T-cell (primary cell): ENCODE data around the gene VPS13A. TPM values are rescaled to one million over a fixed set of nuclear protein-coding genes. Genes with fewer than 3 reads are reported as not detected.
A peak's percentile ranks its signal among the peaks of the same experiment; 100 is the strongest.

ENCODE experiments used
- ATAC-seq, 4 experiments: fragments of 200-7000 bp in 3 of 4; fragments of 150-1000 bp in 1 of 4; cut with Tn5 transposase; replicated peaks in 1 of 4; 1 replicate in 3 of 4; 2 replicates in 1 of 4; pipeline ENCODE4 v1.10.0; 2021; ENCODE audit warnings: moderate library complexity in 3 of 4, mild to moderate bottlenecking in 2 of 4, moderate number of reproducible peaks in 1 of 4
- CTCF ChIA-PET, 2 donors: fragments of 300-600 bp; sonication (Branson Sonifier 250); formaldehyde crosslinking; loops; one replicate each; lab custom pipeline; 2022; ENCODE audit warnings: antibody characterized with exemption in 2 of 2; lab: Charles Lee
- POLR2A ChIA-PET, 2 donors: fragments of 300-600 bp; sonication (Branson Sonifier 250); formaldehyde crosslinking; loops; one replicate each; lab custom pipeline; 2022; ENCODE audit warnings: antibody characterized with exemption in 2 of 2; lab: Charles Lee
- DNase-seq, 35 experiments: peaks; one replicate each; pipeline versions ENCODE4 v3.0.0 to v3.0.0-alpha.2; 2013 to 2023
- H3K27ac ChIP-seq: one replicate; pipeline ENCODE4 v1.5.1; 2013; ENCODE audit warnings: low read length
- H3K27me3 ChIP-seq, 2 experiments: replicated peaks in 1 of 2; 1 replicate in 1 of 2; 2 replicates in 1 of 2; pipeline versions ENCODE4 v1.6.1 to v1.7.0; 2013; ENCODE audit warnings: low read length in 1 of 2, mixed read lengths in 1 of 2; ENCODE audit not compliant: control insufficient read depth in 2 of 2, insufficient read depth in 2 of 2; ENCODE audit errors: extremely low read depth in 1 of 2
- H3K36me3 ChIP-seq, 2 donors: 1 replicate in 1 of 2; 2 replicates in 1 of 2; pipeline versions ENCODE4 v1.6.1 to v1.7.0; 2013; ENCODE audit warnings: low read length in 1 of 2; ENCODE audit not compliant: control insufficient read depth in 2 of 2, insufficient read depth in 1 of 2; ENCODE audit errors: extremely low read depth in 1 of 2
- H3K4me1 ChIP-seq, 2 experiments: 1 replicate in 1 of 2; 2 replicates in 1 of 2; pipeline versions ENCODE4 v1.6.1 to v1.7.0; 2013; ENCODE audit warnings: low read length in 2 of 2, mixed read lengths in 1 of 2; ENCODE audit not compliant: insufficient read depth in 2 of 2, control insufficient read depth in 1 of 2; ENCODE audit errors: extremely low read depth in 1 of 2
- H3K4me3 ChIP-seq, 2 donors: 1 replicate in 1 of 2; 2 replicates in 1 of 2; pipeline versions ENCODE4 v1.5.1 to v1.7.0; 2013; ENCODE audit warnings: mild to moderate bottlenecking in 2 of 2, low read length in 1 of 2, moderate library complexity in 1 of 2; ENCODE audit not compliant: control insufficient read depth in 1 of 2; ENCODE audit errors: extremely low read depth in 1 of 2
- H3K9me3 ChIP-seq: 2 replicates; pipeline ENCODE4 v1.7.0; 2013
- H3K27ac Mint-ChIP-seq, 2 donors: one replicate each; pipeline ENCODE4 v1.8.0; 2020 to 2021; ENCODE audit warnings: mild to moderate bottlenecking in 2 of 2, mixed read lengths in 2 of 2
- H3K27me3 Mint-ChIP-seq, 2 donors: one replicate each; pipeline ENCODE4 v1.8.0; 2021 to 2022; ENCODE audit warnings: mixed read lengths in 2 of 2
- H3K36me3 Mint-ChIP-seq: one replicate; pipeline ENCODE4 v1.8.0; 2021; ENCODE audit warnings: mixed read lengths
- H3K4me1 Mint-ChIP-seq, 3 donors: one replicate each; pipeline ENCODE4 v1.8.0; 2020 to 2022; ENCODE audit warnings: mixed read lengths in 3 of 3, mild to moderate bottlenecking in 1 of 3
- H3K4me3 Mint-ChIP-seq, 3 donors: one replicate each; pipeline ENCODE4 v1.8.0; 2020 to 2022; ENCODE audit warnings: mild to moderate bottlenecking in 3 of 3, mixed read lengths in 3 of 3, moderate library complexity in 3 of 3
- H3K9me3 Mint-ChIP-seq, 3 donors: one replicate each; pipeline ENCODE4 v1.8.0; 2020 to 2022; ENCODE audit warnings: mixed read lengths in 3 of 3
- WGBS: methylation state at CpG from one replicate; pipeline ENCODE4 v1.1.5; 2013; ENCODE audit warnings: missing lambda C conversion rate; ENCODE audit not compliant: insufficient coverage; 5-methylcytosine and 5-hydroxymethylcytosine counted together
- total RNA-seq, 35 experiments: library from RNA in 6 of 35; stranded (reverse) in 6 of 35; fragments of 120-200 nt in 1 of 35; gene quantifications; one replicate each; pipeline versions ENCODE4 v1.2.1 to v1.2.4 and lab custom pipeline; 2013 to 2026

Gene VPS13A
- 10 to 100 TPM; 32.1 to 49.3 (median 36.5) TPM for total RNA-seq
- total RNA-seq (2013), result 55.9 TPM
- total RNA-seq (lab: John Stamatoyannopoulos, UW), result 96.1 to 184 (median 140) reads per million in 29 experiments

GRCh38 chr9:77177143-77177893 lies at the start of gene VPS13A:
TSS of gene VPS13A (plus strand) at chr9:77177534. CDS start at chr9:77177705, 171 bp downstream.
- peak within 1 kb of the TSS; percentile 93 to 94 for H3K27ac Mint-ChIP-seq
- no peaks in the 10 kb centered on the region for H3K27me3 ChIP-seq
- ChIA-PET CTCF (interaction anchor here (0.5 to 3.3 kb wide), 7 partner anchors 10 to 1176 kb away, joined by 3 to 21 read pairs (median 4); partner anchors contain the start of gene RFK (in 1 of the 2)), POLR2A (interaction anchor here in 1 of 2 donors (0.5 kb wide), 1 partner anchor 783 kb away, joined by 3 read pairs; the partner anchor contains the start of gene RFK)
- H3K9me3 Mint-ChIP-seq, result no peaks in the 10 kb centered on the region
- DNase-seq (peak; percentile 76 to 95 (median 84)), ATAC-seq (peak; percentile 87 to 92 (median 91))
- H3K9me3 ChIP-seq, result no peaks in the 10 kb centered on the region
- H3K36me3 Mint-ChIP-seq, result no peaks in the 10 kb centered on the region
- H3K4me3 Mint-ChIP-seq, result peak within 1 kb of the TSS; percentile 95 to 97 (median 97)
- H3K4me1 Mint-ChIP-seq, result peaks cover 35 to 38% (median 36%) of the 10 kb centered on the region in 3 donors
- H3K27ac ChIP-seq, result peak within 1 kb of the TSS; percentile 86
- no peaks in the 10 kb centered on the region for H3K36me3 ChIP-seq
- H3K27me3 Mint-ChIP-seq, result no peaks in the 10 kb centered on the region
- peak within 1 kb of the TSS; percentile 80 to 96 for H3K4me3 ChIP-seq
- H3K4me1 ChIP-seq, result peaks cover 3 to 16% of the 10 kb centered on the region in 2 experiments
- under 1% methylated on average over 63 of the region's 89 CpGs for WGBS

GRCh38 chr9:77128125-77128789 lies 49.1 kb upstream of the VPS13A start:
- CTCF ChIA-PET, result interaction anchor here in 1 of 2 donors (1.8 kb wide), 1 partner anchor 11 kb away, joined by 5 read pairs; no protein-coding TSS in a partner anchor
- Mint-ChIP-seq H3K27me3 (peaks cover 13 to 34% of the 10 kb centered on the region in 2 donors), H3K9me3 (peaks cover 0 to 7% (median 2%) of the 10 kb centered on the region in 3 donors), H3K36me3 (no peaks in the 10 kb centered on the region), H3K27ac (no peak overlapping the region), H3K4me3 (no peak overlapping the region), H3K4me1 (no peaks in the 10 kb centered on the region)
- POLR2A ChIA-PET, result interaction anchor here in 1 of 2 donors (0.5 kb wide), 1 partner anchor 56 kb away, joined by 3 read pairs; no protein-coding TSS in a partner anchor
- no peak for ATAC-seq
- H3K4me1 ChIP-seq, result no peaks in the 10 kb centered on the region
- no peak overlapping the region for H3K4me3 ChIP-seq
- H3K27ac ChIP-seq, result no peak overlapping the region
- DNase-seq, result no peak
- WGBS, result 33% methylated on average over 1 of the region's 1 CpG
- H3K36me3 ChIP-seq, result no peaks in the 10 kb centered on the region
- H3K27me3 ChIP-seq, result peaks cover 0 to 5% of the 10 kb centered on the region in 2 experiments
- no peaks in the 10 kb centered on the region for H3K9me3 ChIP-seq

- 56% methylated on average over 2 of the region's 5 CpGs for WGBS
- Mint-ChIP-seq H3K4me1 (no peaks in the 10 kb centered on the region), H3K27me3 (peaks cover 23 to 34% of the 10 kb centered on the region in 2 donors), H3K9me3 (peaks cover 0 to 7% (median 0%) of the 10 kb centered on the region in 3 donors), H3K27ac (no peak overlapping the region), H3K36me3 (no peaks in the 10 kb centered on the region), H3K4me3 (no peak overlapping the region)
- Histone ChIP-seq H3K27ac (no peak overlapping the region), H3K4me3 (no peak overlapping the region), H3K36me3 (no peaks in the 10 kb centered on the region), H3K27me3 (peaks cover 0 to 14% of the 10 kb centered on the region in 2 experiments), H3K9me3 (no peaks in the 10 kb centered on the region), H3K4me1 (no peaks in the 10 kb centered on the region)
- CTCF ChIA-PET, result no interaction called here
- ATAC-seq (no peak), DNase-seq (no peak)
- POLR2A ChIA-PET, result no interaction called here
Observed at GRCh38 chr9:77131399-77131798, 45.9 kb upstream of the VPS13A start.

GRCh38 chr9:77133011-77133410 lies 44.3 kb upstream of the VPS13A start:
- CTCF ChIA-PET, result no interaction called here
- no peaks in the 10 kb centered on the region for H3K9me3 ChIP-seq
- Mint-ChIP-seq H3K4me3 (no peak overlapping the region), H3K9me3 (peaks cover 0 to 7% (median 0%) of the 10 kb centered on the region in 3 donors), H3K36me3 (no peaks in the 10 kb centered on the region), H3K27ac (no peak overlapping the region), H3K27me3 (peaks cover 23 to 30% of the 10 kb centered on the region in 2 donors), H3K4me1 (no peaks in the 10 kb centered on the region)
- WGBS, result no CpG with 5 or more reads among the region's 1 CpG
- DNase-seq (no peak), ATAC-seq (no peak)
- peaks cover 0 to 15% of the 10 kb centered on the region in 2 experiments for H3K27me3 ChIP-seq
- no peak overlapping the region for H3K27ac ChIP-seq
- H3K4me3 ChIP-seq, result no peak overlapping the region
- H3K36me3 ChIP-seq, result no peaks in the 10 kb centered on the region
- H3K4me1 ChIP-seq, result no peaks in the 10 kb centered on the region
- POLR2A ChIA-PET, result no interaction called here

- Histone ChIP-seq H3K4me1 (no peaks in the 10 kb centered on the region), H3K4me3 (no peak overlapping the region), H3K27ac (no peak overlapping the region), H3K36me3 (no peaks in the 10 kb centered on the region), H3K27me3 (peaks cover 0 to 11% of the 10 kb centered on the region in 2 experiments), H3K9me3 (no peaks in the 10 kb centered on the region)
- Mint-ChIP-seq H3K36me3 (no peaks in the 10 kb centered on the region), H3K4me1 (no peaks in the 10 kb centered on the region), H3K4me3 (no peak overlapping the region), H3K27me3 (peaks cover 5 to 16% of the 10 kb centered on the region in 2 donors), H3K27ac (no peak overlapping the region), H3K9me3 (no peaks in the 10 kb centered on the region)
- ChIA-PET POLR2A (no interaction called here), CTCF (no interaction called here)
- ATAC-seq (no peak), DNase-seq (no peak)
- no CpG with 5 or more reads among the region's 2 CpGs for WGBS
Observed at GRCh38 chr9:77142366-77142765, 35.0 kb upstream of the VPS13A start.

GRCh38 chr9:77149879-77150278 lies 27.5 kb upstream of the VPS13A start:
- no peak overlapping the region for H3K27ac Mint-ChIP-seq
- no peaks in the 10 kb centered on the region for H3K36me3 ChIP-seq
- DNase-seq (no peak), ATAC-seq (no peak)
- H3K9me3 ChIP-seq, result no peaks in the 10 kb centered on the region
- CTCF ChIA-PET, result no interaction called here
- no peak overlapping the region for H3K27ac ChIP-seq
- peaks cover 10 to 21% of the 10 kb centered on the region in 2 donors for H3K27me3 Mint-ChIP-seq
- H3K4me3 Mint-ChIP-seq, result no peak overlapping the region
- H3K4me1 Mint-ChIP-seq, result no peaks in the 10 kb centered on the region
- POLR2A ChIA-PET, result interaction anchor here in 1 of 2 donors (0.7 kb wide), 2 partner anchors 400 to 1124 kb away, joined by 4 to 5 read pairs; no protein-coding TSS in a partner anchor
- WGBS, result no CpG with 5 or more reads among the region's 2 CpGs
- H3K27me3 ChIP-seq, result peaks cover 4 to 7% of the 10 kb centered on the region in 2 experiments
- no peaks in the 10 kb centered on the region for H3K4me1 ChIP-seq
- no peaks in the 10 kb centered on the region for H3K36me3 Mint-ChIP-seq
- H3K4me3 ChIP-seq, result no peak overlapping the region
- no peaks in the 10 kb centered on the region for H3K9me3 Mint-ChIP-seq
